Epithelial cell of esophagus (primary cell): ENCODE data around the gene KLHL21.
A peak's percentile ranks its signal among the peaks of the same experiment; 100 is the strongest.

Source experiments
- DNase-seq: peaks from one replicate; pipeline ENCODE4 v3.0.0; 2010; ENCODE audit warnings: low read depth
- H3K4me3 ChIP-seq: 2 replicates; pipeline ENCODE4 v1.5.1; 2011; ENCODE audit warnings: mild to moderate bottlenecking, low read length, control low read depth
- CTCF ChIP-seq: IDR thresholded peaks from 2 replicates; pipeline ENCODE4 v1.5.1; 2011; ENCODE audit warnings: low read depth, mild to moderate bottlenecking, low read length, control low read depth, inconsistent platforms; ENCODE audit not compliant: insufficient read depth; ENCODE audit errors: missing control alignments

KLHL21 gene

GRCh38 chr1:6586404-6586816, 16.3 kb downstream of the KLHL21 start:
- H3K4me3 ChIP-seq, result no peak overlapping the region
- TF ChIP-seq CTCF, result no peak
- DNase-seq, result no peak

- H3K4me3 ChIP-seq, result no peak overlapping the region
- no peak for DNase-seq
- no peak for TF ChIP-seq CTCF
These were observed 16.8 kb downstream of the KLHL21 start for GRCh38 chr1:6585841-6586240.

GRCh38 chr1:6585081-6585722, 17.5 kb downstream of the KLHL21 start:
- DNase-seq, result no peak
- TF ChIP-seq CTCF, result no peak

GRCh38 chr1:6584126-6585080, 18.3 kb downstream of the KLHL21 start:
- peak; percentile 21 for TF ChIP-seq CTCF
- DNase-seq, result no peak
- no peak overlapping the region for H3K4me3 ChIP-seq

More at GRCh38 chr1:6585081-6585722, 17.5 kb downstream of the KLHL21 start:
- no peak overlapping the region for H3K4me3 ChIP-seq

- no peak for DNase-seq
- H3K4me3 ChIP-seq, result no peak overlapping the region
- no peak for TF ChIP-seq CTCF
These were observed 20.3 kb downstream of the KLHL21 start for GRCh38 chr1:6582370-6582769.

- peak; percentile 86 for DNase-seq
- TF ChIP-seq CTCF, result no peak
- H3K4me3 ChIP-seq, result no peak overlapping the region
These were observed 20.9 kb downstream of the KLHL21 start for GRCh38 chr1:6581561-6582305.
